ENCODE measurements around the gene CCDC112. TPM values are rescaled to one million over a fixed set of nuclear protein-coding genes. Genes with fewer than 3 reads are reported as not detected.

Gene CCDC112
- 12.6 and 30.7 TPM in 2 replicates for total RNA-seq (ENCODE audit: low replicate concordance)

GRCh38 chr5:115296124-115297022 is at the start of gene CCDC112:
Gene CCDC112, minus strand, starts transcription at chr5:115296654. Its CDS starts 111 bp downstream, at chr5:115296543.
- peak; percentile 66 for DNase-seq (ENCODE audit: low read depth)

GRCh38 chr5:115345344-115345743 is 48.9 kb upstream of the CCDC112 start:
- TF ChIP-seq CTCF (IDR thresholded peaks at IDR 0.05; ENCODE audit: insufficient read depth, low read length): no peak
- no peak for DNase-seq (ENCODE audit: low read depth)
- H3K4me3 ChIP-seq (ENCODE audit: low read depth, low read length): no peak overlapping the region

More at GRCh38 chr5:115296124-115297022, at the start of gene CCDC112:
- peak within 1 kb of the TSS; percentile 85 for H3K4me3 ChIP-seq (ENCODE audit: low read depth, low read length)
- no peak for TF ChIP-seq CTCF (IDR thresholded peaks at IDR 0.05; ENCODE audit: insufficient read depth, low read length)

GRCh38 chr5:115343855-115344254 is 47.4 kb upstream of the CCDC112 start:
- peak; percentile 79 for DNase-seq (ENCODE audit: low read depth)
- no peak overlapping the region for H3K4me3 ChIP-seq (ENCODE audit: low read depth, low read length)
- TF ChIP-seq CTCF (IDR thresholded peaks at IDR 0.05; ENCODE audit: insufficient read depth, low read length): no peak

- TF ChIP-seq CTCF (IDR thresholded peaks at IDR 0.05; ENCODE audit: insufficient read depth, low read length): no peak
- no peak overlapping the region for H3K4me3 ChIP-seq (ENCODE audit: low read depth, low read length)
- no peak for DNase-seq (ENCODE audit: low read depth)
Measured at GRCh38 chr5:115342590-115343377, 46.3 kb upstream of the CCDC112 start.

GRCh38 chr5:115341745-115342144 is 45.3 kb upstream of the CCDC112 start:
- peak; percentile 12 for DNase-seq (ENCODE audit: low read depth)
- TF ChIP-seq CTCF (IDR thresholded peaks at IDR 0.05; ENCODE audit: insufficient read depth, low read length): no peak
- no peak overlapping the region for H3K4me3 ChIP-seq (ENCODE audit: low read depth, low read length)

- no peak overlapping the region for H3K4me3 ChIP-seq (ENCODE audit: low read depth, low read length)
- no peak for DNase-seq (ENCODE audit: low read depth)
- no peak for TF ChIP-seq CTCF (IDR thresholded peaks at IDR 0.05; ENCODE audit: insufficient read depth, low read length)
Measured at GRCh38 chr5:115338851-115339250, 42.4 kb upstream of the CCDC112 start.

All from fibroblast of the aortic adventitia (primary cell).